CD4-positive, alpha-beta T cell treated with Interferon alpha-2 for 1 hour (primary cell): ENCODE data around the gene AGBL3.
"Not testable (repeated sequence)": the region's sequence is repeated elsewhere in the genome, so short reads cannot be mapped to it uniquely, and the experiment has no call there.

Experiments used
- DNase-seq, 2 donors: peaks; one replicate each; pipeline ENCODE4 v3.0.0-alpha.2; 2020 to 2022

Gene AGBL3

DNA sequence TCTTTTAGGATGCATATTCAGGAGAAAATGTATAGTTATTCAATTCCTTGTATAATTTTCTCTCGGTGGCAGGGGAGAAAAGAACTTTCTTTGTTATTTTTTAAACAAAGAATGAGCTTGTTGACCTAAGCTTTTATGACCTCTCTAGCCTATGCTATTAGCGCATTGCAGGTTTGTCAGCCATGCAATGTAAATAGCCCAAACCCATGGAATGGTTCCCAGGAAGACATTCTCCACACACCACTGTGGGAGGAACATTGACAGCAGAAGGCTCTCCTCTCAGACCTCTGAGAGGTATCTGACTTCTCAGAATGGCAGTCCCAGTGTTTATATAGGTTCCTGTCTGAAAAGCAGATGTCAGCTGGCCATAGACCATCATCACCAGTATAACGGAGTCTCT lies 19.6 kb upstream of the AGBL3 start:
- no peak for DNase-seq

DNA sequence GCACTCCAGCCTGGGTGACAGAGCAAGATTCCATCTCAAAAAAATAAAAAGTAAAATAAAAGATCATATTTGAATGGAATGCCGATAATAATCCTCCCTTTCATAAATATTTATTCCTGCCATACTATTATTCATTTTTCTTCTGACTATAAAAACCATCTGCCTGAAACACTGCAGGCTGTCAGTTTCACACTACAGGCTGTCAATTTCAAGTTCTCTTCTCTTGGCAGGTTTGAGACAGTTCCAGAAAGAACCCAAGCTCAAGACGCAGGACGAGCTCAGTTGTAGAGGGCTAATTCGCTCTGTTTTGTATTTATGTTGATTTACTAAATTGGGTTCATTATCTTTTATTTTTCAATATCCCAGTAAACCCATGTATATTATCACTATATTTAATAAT lies 18.2 kb upstream of the AGBL3 start:
- DNase-seq, result no peak

DNA sequence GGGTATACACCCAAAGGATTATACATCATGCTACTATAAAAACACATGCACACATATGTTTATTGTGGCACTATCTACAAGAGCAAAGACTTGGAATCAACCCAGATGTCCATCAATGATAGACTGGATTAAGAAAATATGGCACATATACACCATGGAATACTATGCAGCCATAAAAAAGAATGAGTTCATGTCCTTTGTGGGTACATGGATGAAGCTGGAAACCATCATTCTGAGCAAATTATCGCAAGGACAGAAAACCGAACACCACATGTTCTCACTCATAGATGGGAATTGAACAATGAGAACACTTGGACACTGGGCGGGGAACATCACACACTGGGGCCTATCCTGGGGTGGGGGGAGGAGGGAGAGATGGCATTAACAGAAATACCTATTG lies 4.7 kb upstream of the AGBL3 start:
- not testable (repeated sequence) for DNase-seq

DNA sequence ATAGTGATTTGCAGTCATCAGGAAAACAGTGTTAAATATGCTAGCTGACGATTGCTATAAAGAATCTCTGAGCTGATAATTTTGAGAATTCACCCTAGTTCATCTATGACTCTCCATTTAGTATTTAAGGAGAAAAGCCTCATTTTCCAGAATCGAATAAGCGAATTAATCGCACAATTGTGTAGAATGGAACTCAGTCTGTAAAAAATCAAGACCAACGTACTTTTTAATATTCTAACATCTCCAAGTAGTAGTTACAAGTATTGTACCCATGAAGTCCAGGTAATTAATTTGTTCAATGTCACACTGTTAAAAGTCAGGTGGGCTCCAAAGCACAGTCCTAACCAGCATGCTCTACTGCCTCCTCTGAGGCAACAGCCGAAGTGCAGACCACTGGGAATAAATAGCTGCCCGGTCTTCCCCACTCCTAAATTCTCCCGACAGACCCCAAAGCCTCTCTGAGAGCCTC lies 380 bp upstream of the AGBL3 start:
- no peak for DNase-seq

DNA sequence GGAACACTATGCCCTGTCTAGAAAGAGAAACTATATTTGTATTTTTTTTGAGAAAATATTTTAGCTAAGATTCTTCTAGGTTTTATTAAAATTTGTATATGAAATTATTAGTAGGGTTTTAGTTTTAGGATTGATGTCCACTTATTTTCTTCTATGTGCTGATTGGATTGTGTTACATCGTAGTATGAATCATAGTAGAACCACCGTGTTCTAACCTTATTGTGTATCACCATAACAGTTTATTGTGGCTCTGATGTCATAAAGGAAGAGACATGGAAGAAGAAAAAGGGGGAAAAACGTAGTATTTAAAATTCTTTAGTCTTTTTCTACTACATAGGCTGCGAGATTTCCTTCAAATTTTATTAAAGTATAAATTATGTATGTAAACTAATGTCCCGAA lies 1.9 kb downstream of the AGBL3 start:
- no peak for DNase-seq

DNA sequence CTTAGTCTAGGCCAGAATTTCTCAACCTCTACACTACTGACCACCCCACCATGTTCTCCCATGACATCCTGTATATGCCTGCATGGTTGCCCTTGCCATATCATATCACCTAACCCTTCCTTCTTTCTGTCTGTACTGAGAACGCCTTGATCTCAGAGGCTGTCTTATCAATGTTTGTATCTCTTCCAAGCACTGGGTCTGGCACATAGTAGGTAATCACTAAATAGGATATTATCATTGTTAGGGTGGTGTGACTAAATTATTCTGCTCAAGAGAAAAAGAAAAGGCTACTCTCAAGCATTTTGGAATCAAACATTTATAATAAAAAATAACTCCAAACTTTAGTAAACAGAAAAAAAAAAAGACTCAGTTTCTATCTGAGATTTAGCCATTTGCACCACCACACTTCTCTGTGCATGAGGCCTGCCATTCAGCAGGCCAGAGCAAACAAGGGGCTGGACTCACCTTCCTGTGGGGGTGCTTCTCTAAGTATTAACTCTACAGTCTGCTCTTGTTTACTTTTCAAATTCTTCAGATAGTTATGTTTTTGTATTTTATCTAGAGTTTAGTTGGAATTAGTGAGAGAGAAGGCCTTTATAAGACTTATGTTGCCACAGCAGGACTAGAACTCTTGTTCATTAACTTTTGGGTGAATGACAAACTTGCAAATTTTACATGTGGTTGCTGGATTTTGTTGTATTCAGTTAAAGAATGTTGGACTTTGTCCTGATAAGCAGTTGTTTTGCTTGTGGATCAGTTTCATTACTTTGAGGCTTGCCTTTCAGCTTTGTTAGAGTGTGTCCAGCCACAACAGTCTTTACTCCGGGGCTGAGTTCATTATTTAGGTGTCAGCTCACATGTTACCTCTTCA lies 5.4 kb downstream of the AGBL3 start:
- no peak for DNase-seq

DNA sequence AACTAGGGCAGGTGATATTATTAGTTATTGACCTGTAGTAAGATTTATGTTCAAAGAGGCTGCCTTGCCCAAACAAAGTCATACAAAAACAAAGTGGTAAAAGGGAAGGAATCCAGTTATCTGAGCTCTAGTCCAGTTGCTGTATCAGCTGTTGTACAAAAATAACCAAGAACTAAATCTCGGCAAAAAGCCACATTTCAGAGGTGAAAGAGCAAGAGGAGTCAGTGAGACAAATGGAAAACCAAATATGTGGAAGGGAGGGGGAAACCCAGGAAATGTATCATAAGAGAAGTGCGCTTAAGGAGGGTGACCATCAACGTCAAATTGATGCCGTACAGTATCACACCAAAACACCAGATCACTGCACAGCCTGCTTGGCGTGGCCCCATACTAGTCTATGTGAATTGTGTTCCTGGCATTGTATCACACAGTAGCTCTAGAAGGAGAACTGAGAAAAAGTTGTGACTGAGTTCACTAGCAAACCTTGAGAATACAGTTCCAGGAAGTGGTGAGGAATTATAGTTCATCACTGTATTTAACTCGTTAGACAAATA lies 6.4 kb downstream of the AGBL3 start:
- DNase-seq, result peak; percentile 39 to 41

DNA sequence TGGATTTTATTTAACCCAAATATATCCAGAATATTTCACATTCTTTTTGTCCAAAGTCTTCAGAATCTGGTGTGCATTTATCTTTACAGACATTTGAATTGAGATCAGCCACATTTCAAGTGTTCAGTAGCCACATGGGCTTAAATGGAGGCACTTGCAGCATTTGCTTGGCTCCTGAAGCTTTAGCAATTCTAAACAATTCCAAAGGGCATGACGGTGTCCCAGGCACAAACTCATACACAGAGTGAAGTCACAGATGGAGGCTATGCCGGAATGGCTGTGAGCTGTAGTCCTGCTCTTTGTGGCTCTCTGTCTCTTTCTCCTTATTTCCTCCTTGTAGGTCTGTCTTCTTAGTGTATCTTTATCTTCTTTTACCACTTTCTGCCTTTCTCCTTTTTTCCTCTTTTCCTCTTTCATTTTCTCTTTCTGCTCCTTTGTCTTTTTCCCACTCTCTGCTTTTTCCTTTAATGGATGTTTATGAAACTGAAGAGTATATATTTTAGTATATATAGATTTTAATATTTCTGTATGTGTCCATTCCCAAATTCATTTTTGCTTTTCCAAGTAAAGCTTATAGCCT lies 7.7 kb downstream of the AGBL3 start:
- DNase-seq, result no peak

DNA sequence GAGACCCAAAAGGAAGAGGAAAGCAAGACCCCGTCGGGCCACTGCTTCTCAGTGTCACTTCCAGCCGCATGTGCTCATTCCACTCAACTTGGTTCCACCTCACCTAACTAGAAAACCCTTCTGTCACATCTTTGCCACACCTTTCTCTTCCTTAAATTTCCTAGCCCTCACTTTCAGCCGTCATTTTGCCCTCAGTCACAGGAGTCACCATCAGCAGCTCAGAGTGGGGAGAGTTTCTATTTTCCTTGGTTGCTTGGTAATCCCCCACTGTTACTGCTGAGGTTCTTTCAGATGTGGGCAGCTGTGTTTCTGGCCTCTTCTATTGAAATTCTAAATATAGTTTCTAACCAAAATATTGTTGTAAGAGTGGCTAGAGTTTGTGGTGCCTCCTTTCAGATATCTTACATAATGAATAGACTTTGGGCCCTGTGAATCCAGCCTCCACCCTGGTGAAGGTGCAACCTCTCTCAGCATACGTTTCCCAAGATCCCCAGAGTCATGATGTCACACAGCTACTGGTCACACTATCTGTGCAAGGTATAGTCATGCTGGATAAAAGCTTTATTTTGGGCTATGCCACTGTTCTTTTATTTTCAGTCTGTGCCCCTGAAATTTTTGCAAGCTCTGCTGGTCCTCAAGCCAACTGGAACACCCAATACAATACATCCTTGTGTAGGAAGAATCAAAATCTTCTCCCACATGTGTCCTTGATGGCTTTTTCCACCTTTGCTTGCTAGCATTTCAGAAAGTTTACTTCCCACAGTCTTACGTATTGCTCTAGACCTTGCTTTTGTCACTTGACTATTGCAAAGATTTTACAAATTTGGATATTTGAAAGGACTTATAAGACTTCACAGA lies 9.2 kb downstream of the AGBL3 start:
- peak; percentile 34 to 52 for DNase-seq

DNA sequence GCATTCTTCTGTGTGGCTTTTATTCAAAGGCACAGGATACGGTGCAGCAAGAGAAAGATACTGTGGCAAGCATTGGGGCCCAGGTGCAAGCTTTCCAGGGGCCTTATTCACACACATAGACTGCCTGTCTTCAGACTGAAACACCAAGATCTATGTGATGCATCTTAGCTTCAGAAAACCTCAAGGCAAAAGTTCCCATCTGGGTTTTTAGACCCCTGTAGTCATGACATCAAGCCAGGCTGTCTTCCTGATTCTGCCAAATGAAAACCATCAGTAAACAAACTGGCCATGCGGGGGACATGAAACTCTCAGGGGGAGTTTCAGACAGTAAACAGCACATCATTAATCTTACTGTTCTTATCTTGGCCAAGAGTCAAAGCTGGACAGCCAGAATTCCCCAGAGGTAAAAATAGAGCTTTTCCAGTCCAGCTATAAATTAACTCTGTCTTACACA lies 9.8 kb downstream of the AGBL3 start:
- DNase-seq, result peak; percentile 6 to 16

DNA sequence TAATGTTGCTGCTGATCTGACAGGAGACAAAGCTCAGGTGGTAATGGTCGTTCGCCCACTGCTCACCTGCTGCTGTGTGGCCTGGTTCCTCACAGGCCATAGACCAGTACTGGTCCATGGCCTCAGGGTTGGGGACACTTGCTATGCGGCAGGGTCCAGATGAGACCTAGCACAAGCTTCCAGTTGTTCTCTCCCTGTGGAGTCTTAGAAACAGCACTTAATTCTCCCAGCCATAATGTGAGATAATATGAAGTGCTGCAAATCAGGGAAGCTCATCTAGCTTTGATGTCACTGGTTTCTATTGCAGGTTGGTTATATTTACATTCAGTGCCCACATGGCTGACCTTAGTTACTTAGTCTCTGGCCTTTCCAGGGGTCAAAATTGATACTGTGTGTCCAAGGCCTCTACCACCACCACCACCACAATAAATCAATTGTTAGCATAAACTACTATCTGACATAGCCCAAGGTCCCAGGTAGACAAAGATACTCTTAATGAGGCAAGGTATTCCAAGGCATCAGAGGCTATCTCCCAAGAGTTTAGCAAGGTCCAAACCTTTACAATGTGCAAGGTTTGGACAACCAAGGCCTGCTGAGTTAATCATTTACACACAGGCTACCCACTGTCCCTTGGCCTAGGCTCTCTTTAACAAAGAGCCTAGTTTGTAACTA lies 11.0 kb downstream of the AGBL3 start:
- no peak for DNase-seq

DNA sequence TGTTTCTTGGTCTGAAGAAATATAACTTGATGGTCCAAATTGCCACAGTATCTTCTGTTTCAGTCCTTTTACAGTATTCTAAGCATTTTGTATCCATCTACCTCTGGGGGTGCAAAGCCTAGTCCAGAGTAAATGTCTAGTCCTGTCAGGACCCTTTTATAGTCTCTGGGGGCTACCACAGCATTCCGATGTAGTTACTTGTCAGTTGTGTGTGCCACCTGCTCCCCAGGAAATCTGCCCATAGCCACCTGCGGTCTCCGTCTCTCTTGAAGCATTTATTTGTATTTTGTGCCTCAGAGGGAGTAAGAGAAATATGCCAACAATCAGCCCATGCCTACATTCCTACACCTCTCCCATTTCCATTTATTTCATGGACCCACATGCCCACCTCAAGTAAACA lies 12.8 kb downstream of the AGBL3 start:
- no peak for DNase-seq

DNA sequence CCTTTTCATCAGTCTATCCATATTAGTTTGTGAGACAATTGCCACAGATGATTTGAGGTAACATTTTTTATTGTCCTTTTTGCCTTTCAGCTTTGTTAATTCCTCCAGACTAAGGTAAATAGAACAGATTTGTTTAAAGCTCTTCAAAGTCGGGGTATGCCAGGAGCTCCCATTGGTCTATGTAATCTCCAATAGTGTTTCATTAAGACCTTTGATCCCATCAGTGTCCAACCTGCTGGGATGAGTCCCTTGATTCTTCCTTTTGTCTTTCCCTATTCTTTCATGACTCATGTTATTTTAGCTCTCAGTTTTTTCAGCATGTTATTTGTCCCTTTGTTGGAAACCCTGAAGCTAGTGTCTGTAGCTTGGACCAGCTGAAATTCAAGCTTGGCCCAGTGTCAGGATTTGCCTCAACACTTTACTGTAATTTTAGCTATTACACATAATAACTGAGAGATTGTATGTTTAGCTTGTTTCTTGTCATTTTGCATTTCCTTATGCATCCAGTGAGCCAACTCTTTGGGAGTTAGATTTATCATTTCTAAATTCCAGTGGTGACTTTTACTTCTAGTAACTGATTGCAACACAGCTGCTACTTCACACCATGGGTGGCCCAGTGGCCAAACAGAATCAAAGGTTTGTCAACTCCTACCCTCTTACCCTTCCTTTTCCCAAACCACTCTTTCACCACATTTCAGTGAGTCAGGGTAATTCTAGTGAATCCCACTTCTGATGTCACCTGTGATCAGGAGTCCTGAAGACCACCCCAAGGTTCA lies 15.3 kb downstream of the AGBL3 start:
- DNase-seq, result no peak

DNA sequence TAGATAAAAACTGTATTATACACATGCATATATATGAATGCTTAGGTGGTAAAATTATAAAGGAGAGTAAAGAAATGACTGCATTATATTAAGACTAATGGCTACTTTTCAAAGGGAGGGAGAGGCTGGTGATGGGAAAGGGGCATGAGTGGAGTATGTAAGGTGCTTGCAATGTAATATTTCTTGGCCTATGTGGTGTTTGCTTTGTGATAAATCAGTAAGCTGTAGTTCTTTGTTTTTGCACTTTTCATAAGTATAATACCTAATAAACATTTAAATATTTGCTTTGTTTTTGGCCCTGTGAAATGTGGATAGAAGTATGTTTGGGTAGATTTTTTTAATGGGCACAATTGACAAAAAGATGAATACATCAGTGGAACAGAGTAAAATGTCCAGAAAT lies 25.9 kb downstream of the AGBL3 start:
- DNase-seq, result no peak

DNA sequence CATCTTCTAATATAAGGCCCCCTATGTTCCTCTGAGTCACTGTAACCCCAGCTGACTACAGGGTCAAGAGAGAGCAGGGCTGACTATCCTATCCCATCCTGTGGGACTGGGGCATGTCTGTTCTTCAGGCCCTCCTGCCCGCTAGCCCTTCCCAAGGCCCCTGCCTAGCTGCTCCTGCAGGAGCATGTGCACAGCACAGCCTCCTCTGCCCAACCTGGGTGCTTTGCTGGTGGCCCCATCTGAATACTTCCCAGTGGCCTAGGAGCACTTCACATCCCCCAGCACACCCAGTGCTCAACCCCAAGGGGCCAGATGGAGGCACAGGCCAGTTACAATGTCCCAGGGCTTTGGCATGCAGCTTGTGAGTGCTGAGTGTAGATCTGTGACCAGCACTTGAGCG lies 37.3 kb downstream of the AGBL3 start:
- DNase-seq, result no peak

DNA sequence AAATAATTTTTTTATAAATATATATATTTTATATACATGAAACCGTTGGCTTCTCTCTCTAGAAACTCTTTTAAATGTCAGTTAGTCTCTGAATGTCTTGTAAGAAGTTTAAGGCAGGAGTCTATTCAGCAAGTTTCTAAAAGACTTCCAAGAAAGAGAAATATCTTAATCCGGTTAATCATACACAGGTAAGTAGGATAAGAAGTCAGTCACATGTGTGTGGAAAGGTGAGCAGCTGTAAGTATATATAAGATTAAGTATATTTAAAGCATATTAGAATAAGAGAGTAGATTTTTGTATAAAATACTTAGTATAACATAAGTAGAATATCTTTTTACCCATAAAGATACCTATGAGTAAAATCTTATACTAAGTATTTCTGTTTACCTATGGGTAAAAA lies 48.9 kb downstream of the AGBL3 start:
- no peak for DNase-seq

DNA sequence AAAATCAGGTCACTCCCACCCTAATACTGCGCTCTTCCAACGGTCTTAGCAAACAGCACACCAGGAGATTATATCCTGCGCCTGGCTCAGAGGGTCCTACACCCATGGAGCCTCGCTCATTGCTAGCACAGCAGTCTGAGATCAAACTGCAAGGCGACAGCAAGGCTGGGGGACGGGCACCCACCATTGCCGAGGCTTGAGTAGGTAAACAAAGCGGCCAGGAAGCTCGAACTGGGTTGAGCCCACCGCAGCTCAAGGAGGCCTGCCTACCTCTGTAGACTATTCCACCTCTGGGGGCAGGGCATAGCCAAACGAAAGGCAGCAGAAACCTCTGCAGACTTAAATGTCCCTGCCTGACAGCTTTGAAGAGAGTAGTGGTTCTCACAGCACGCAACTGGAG lies 80.7 kb downstream of the AGBL3 start:
- not testable (repeated sequence) for DNase-seq

DNA sequence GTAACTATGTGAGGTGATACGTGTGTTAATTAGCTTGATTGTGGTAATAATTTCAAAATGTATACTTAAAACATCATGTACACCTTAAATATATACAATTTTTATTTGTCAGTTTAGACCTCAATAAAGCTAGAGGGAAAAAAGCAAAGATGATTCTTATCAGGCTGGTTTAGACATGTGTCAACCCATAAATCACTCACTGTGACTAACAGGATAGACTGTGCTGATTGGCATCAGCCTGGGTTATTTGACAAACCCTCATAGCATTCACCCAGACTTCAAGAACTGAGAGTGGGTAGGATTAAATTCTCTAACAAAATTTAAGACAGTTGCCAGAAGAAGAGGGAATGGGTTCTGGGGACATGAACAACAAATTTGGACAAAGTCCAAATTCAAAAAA lies 87.8 kb downstream of the AGBL3 start:
- no peak for DNase-seq

DNA sequence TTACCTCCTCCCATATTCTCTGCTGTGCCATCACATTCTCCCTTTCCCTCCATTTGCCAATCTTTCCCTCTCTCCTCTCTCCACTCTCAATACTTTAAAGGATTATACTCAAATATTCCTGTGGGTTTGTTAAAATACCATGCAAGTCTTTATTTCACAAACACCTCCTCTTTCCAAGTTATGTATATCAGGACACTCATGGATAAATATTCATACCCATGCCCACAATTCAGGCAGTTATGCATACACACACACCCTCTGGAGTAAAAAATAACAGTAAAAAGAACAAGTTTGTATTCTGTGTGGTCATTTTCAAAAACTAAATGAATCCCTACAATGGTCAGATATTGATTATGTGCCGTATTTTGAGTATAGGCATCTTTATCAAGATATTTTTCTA lies 88.2 kb downstream of the AGBL3 start:
- DNase-seq, result no peak

DNA sequence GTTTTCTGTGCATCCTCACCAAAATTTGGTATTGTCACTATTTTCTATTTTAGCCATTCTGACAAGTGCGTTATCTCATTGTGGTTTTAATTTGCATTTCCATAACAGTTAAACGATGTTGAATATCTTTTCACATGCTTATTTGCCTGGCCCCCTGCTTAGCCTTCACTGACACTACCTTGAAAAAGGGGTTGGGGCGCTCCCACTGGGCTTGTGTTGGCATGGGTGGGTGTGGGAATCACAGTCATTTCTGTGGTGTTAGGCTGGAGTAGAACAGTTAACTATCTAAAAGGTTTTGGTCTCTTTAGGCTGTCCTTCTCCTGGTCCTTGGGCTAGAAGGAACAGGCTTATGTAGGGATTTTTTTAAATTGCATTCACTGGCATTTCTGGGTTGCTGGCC lies 89.4 kb downstream of the AGBL3 start:
- no peak for DNase-seq

DNA sequence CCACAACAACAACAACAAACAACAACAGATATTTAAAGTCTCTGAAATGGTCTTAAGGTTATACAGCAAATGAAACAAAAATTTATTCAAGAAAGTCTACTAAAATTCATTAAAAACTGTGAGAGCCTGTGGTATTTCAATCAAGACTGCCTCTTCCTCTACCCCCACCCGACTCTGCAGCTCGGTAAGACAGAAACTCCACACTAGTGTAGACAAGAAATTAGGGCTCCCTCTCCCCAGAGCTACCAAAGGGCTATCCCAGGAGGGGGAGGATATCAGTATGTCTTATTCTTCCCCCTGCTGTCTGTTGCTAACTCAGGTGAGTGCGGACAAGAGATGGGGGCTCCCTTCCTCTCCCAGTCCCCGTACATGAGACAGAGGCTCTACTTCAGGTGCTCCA lies 90.6 kb downstream of the AGBL3 start:
- DNase-seq, result no peak

DNA sequence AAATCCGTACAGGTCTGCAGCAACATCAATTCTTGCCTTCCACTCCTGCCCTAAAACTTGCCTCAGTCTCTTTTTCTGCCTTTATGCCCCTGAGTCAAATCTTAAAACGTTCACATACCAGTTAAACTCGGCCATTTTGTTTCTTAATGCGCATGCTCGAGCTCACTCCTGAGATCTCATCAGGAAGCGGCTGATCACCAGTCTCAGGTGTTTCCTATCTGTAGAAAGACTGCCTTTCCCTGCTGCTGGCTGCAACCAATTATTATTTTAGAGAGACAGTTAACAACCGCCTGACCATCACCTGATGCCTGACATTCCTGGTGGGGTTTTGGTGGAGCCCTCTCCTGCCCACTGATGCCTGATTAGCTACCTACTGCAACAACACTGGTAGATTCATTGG lies 91.3 kb downstream of the AGBL3 start:
- no peak for DNase-seq
